Loucy (cell line): Measurements from ENCODE around the gene FOXL1.

ENCODE experiments used
- H2AFZ ChIP-seq: fragments of 200-600 bp; sonication (generic); 2 replicates; pipeline ENCODE4 v1.6.0; 2016; ENCODE audit warnings: antibody characterized with exemption, mild to moderate bottlenecking, low read length, moderate library complexity
- H3F3A ChIP-seq: fragments of 200-600 bp; 2 replicates; pipeline ENCODE4 v1.6.0; 2016; ENCODE audit warnings: antibody characterized with exemption, low read depth, mild to moderate bottlenecking
- H3K27me3 ChIP-seq: fragments of 200-600 bp; sonication (generic); 2 replicates; pipeline ENCODE4 v1.6.1; 2014; ENCODE audit warnings: low read length, mild to moderate bottlenecking; ENCODE audit not compliant: insufficient read depth, poor library complexity, severe bottlenecking
- H3K36me3 ChIP-seq: fragments of 200-600 bp; sonication (generic); 2 replicates; pipeline ENCODE4 v1.6.1; 2016; ENCODE audit warnings: low read length; ENCODE audit not compliant: insufficient read depth
- H3K4me1 ChIP-seq: fragments of 200-600 bp; sonication (generic); 2 replicates; pipeline ENCODE4 v1.5.1; 2014; ENCODE audit warnings: low read length, mild to moderate bottlenecking; ENCODE audit not compliant: insufficient read depth, poor library complexity, severe bottlenecking
- H3K4me2 ChIP-seq: fragments of 200-600 bp; sonication (generic); 2 replicates; pipeline ENCODE4 v1.6.0; 2014; ENCODE audit warnings: antibody characterized with exemption, low read length, low read depth, mild to moderate bottlenecking; ENCODE audit not compliant: poor library complexity, severe bottlenecking
- H3K4me3 ChIP-seq: fragments of 200-600 bp; sonication (generic); 2 replicates; pipeline ENCODE4 v1.5.1; 2014; ENCODE audit warnings: low read length, mild to moderate bottlenecking, mixed read lengths; ENCODE audit not compliant: poor library complexity, severe bottlenecking
- H3K79me2 ChIP-seq: fragments of 200-600 bp; sonication (generic); 2 replicates; pipeline ENCODE4 v1.6.1; 2014; ENCODE audit warnings: low read length; ENCODE audit not compliant: insufficient read depth
- H3K9ac ChIP-seq: fragments of 200-600 bp; sonication (generic); 2 replicates; pipeline ENCODE4 v1.6.0; 2014; ENCODE audit warnings: mild to moderate bottlenecking, low read depth, low read length, moderate library complexity; ENCODE audit not compliant: poor library complexity, severe bottlenecking
- H3K9me2 ChIP-seq: fragments of 200-600 bp; sonication (generic); replicated peaks from 2 replicates; pipeline ENCODE4 v1.6.1; 2016; ENCODE audit warnings: low read depth, low read length, mixed read lengths
- H3K9me3 ChIP-seq: fragments of 200-600 bp; sonication (generic); 2 replicates; pipeline ENCODE4 v1.6.1; 2014; ENCODE audit warnings: mild to moderate bottlenecking, antibody characterized with exemption, low read length, low read depth; ENCODE audit not compliant: insufficient read depth
- H4K20me1 ChIP-seq: fragments of 200-600 bp; sonication (generic); 2 replicates; pipeline ENCODE4 v1.6.0; 2014; ENCODE audit warnings: antibody characterized with exemption, low read length, mild to moderate bottlenecking; ENCODE audit not compliant: insufficient read depth, poor library complexity, severe bottlenecking
- EZH2phosphoT487 ChIP-seq: fragments of 200-600 bp; IDR thresholded peaks from 2 replicates; pipeline ENCODE4 v1.6.1; 2018; ENCODE audit warnings: antibody characterized with exemption, mild to moderate bottlenecking, moderate library complexity, borderline replicate concordance
- TF ChIP-seq, protein P1 (sequence below): fragments of 200-600 bp; sonication (generic); conservative IDR thresholded peaks from 2 replicates; pipeline ENCODE4 v1.5.1; 2014; ENCODE audit warnings: mild to moderate bottlenecking, antibody characterized with exemption, low read length

Gene FOXL1

GRCh38 chr16:86591270-86591669 lies 12.9 kb downstream of the FOXL1 start:
- H3K9me3 ChIP-seq = no peaks in the 10 kb centered on the region
- H3K9me2 ChIP-seq = no peaks in the 10 kb centered on the region
- no peak overlapping the region for H2AFZ ChIP-seq
- no peak overlapping the region for H3K4me2 ChIP-seq
- H3K4me1 ChIP-seq = peaks cover 19% of the 10 kb centered on the region
- H3F3A ChIP-seq = no peaks in the 10 kb centered on the region
- no peaks in the 10 kb centered on the region for H3K27me3 ChIP-seq
- H3K4me3 ChIP-seq = no peak overlapping the region
- no peak overlapping the region for H3K9ac ChIP-seq
- H3K36me3 ChIP-seq = no peaks in the 10 kb centered on the region
- H3K79me2 ChIP-seq = no peaks in the 10 kb centered on the region
- TF ChIP-seq, protein P1, sequence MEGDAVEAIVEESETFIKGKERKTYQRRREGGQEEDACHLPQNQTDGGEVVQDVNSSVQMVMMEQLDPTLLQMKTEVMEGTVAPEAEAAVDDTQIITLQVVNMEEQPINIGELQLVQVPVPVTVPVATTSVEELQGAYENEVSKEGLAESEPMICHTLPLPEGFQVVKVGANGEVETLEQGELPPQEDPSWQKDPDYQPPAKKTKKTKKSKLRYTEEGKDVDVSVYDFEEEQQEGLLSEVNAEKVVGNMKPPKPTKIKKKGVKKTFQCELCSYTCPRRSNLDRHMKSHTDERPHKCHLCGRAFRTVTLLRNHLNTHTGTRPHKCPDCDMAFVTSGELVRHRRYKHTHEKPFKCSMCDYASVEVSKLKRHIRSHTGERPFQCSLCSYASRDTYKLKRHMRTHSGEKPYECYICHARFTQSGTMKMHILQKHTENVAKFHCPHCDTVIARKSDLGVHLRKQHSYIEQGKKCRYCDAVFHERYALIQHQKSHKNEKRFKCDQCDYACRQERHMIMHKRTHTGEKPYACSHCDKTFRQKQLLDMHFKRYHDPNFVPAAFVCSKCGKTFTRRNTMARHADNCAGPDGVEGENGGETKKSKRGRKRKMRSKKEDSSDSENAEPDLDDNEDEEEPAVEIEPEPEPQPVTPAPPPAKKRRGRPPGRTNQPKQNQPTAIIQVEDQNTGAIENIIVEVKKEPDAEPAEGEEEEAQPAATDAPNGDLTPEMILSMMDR = no peak
- no peak for TF ChIP-seq EZH2phosphoT487
- H4K20me1 ChIP-seq = no peaks in the 10 kb centered on the region

GRCh38 chr16:86593913-86594620 lies 15.7 kb downstream of the FOXL1 start:
- Histone ChIP-seq H3K79me2 (no peaks in the 10 kb centered on the region), H3K27me3 (no peaks in the 10 kb centered on the region), H3K9me3 (no peaks in the 10 kb centered on the region), H4K20me1 (no peaks in the 10 kb centered on the region), H3K9ac (peak overlapping the region; percentile 59), H3F3A (no peaks in the 10 kb centered on the region), H3K36me3 (no peaks in the 10 kb centered on the region), H3K4me1 (peaks cover 25% of the 10 kb centered on the region), H3K4me3 (peak overlapping the region; percentile 54), H2AFZ (peak overlapping the region; percentile 73), H3K4me2 (peak overlapping the region; percentile 69), H3K9me2 (no peaks in the 10 kb centered on the region)
- TF ChIP-seq, protein P1 = no peak
- no peak for TF ChIP-seq EZH2phosphoT487

GRCh38 chr16:86594721-86595120 lies 16.4 kb downstream of the FOXL1 start:
- Histone ChIP-seq H3K4me3 (no peak overlapping the region), H2AFZ (no peak overlapping the region), H3K36me3 (no peaks in the 10 kb centered on the region), H4K20me1 (no peaks in the 10 kb centered on the region), H3K79me2 (no peaks in the 10 kb centered on the region), H3F3A (no peaks in the 10 kb centered on the region), H3K9me3 (no peaks in the 10 kb centered on the region), H3K9me2 (no peaks in the 10 kb centered on the region), H3K9ac (no peak overlapping the region), H3K4me1 (peaks cover 27% of the 10 kb centered on the region), H3K4me2 (no peak overlapping the region), H3K27me3 (no peaks in the 10 kb centered on the region)
- TF ChIP-seq EZH2phosphoT487 = no peak
